ENCODE data around the gene AMIGO3. TPM values are rescaled to one million over a fixed set of nuclear protein-coding genes. Genes with fewer than 3 reads are reported as not detected.

The AMIGO3 gene
- total and polyA plus RNA-seq, 10 of the 15 experiments (the other 5 are each of a cell fraction or from before 2014, with no cell fraction given): 0.07 to 1.3 (median 0.44) TPM; not detected in 3

GRCh38 chr3:49719214-49719884, at the start of gene AMIGO3 (continued):
- TF ChIP-seq BHLHE40 (IDR thresholded peaks at IDR 0.05; ENCODE audit: borderline replicate concordance in 1 of 2, low read depth in 2 of 2, low read length in 1 of 2) (0 out of 4 replicates have a peak, but pooled peaks have one; percentile 7 to 17), CBFB (IDR thresholded peaks at IDR 0.05; ENCODE audit: low read depth) (no peak), SREBF1 (IDR thresholded peaks at IDR 0.05; ENCODE audit: low read length) (no peak), ZBED1 (IDR thresholded peaks at IDR 0.05; ENCODE audit: borderline replicate concordance) (peak; percentile 42; the same call in 1 of the 2 replicates), RBBP5 (conservative IDR thresholded peaks at IDR 0.05) (no peak), JUND (IDR thresholded peaks at IDR 0.05; ENCODE audit: low read depth, low read length) (no peak), RUNX3 (IDR thresholded peaks at IDR 0.05; ENCODE audit: low read length) (peak; percentile 1; the same call in 1 of the 2 replicates), HDAC2 (IDR thresholded peaks at IDR 0.05) (no peak), YY1 (IDR thresholded peaks at IDR 0.05; ENCODE audit: low read depth, low read length) (peak; percentile 75; the same call in 1 of the 2 replicates), NKRF (conservative IDR thresholded peaks at IDR 0.05) (0 out of 2 replicates have a peak, but pooled peaks have one; percentile 32), BRCA1 (IDR thresholded peaks at IDR 0.05; ENCODE audit: low read depth, low read length) (no peak), SUPT20H (IDR thresholded peaks at IDR 0.05; ENCODE audit: borderline replicate concordance, control insufficient read depth, low read depth, low read length) (no peak), PBX3 (IDR thresholded peaks at IDR 0.05; ENCODE audit: insufficient replicate concordance, low read depth, low read length) (no peak), ATF2 (IDR thresholded peaks at IDR 0.05; ENCODE audit: low read length) (no peak), SRF (IDR thresholded peaks at IDR 0.05; ENCODE audit: low read depth in 2 of 2, low read length in 2 of 2) (no peak), POU2F2 (IDR thresholded peaks at IDR 0.05; ENCODE audit: borderline replicate concordance, low read depth, low read length) (0 out of 3 replicates have a peak, but pooled peaks have one; percentile 39), SKIL (IDR thresholded peaks at IDR 0.05; ENCODE audit: low read depth, poor library complexity, severe bottlenecking) (no peak), IKZF2 (IDR thresholded peaks at IDR 0.05) (no peak), NFIC (IDR thresholded peaks at IDR 0.05; ENCODE audit: low read depth, low read length) (no peak), PAX5 (IDR thresholded peaks at IDR 0.05; ENCODE audit: borderline replicate concordance, low read depth, low read length) (no peak), ATF3 (IDR thresholded peaks at IDR 0.05; ENCODE audit: borderline replicate concordance, extremely low read depth, low read depth, low read length) (no peak), TAF1 (IDR thresholded peaks at IDR 0.05; ENCODE audit: borderline replicate concordance, low read depth, low read length) (peak; percentile 46; the same call in 1 of the 2 replicates), TARDBP (IDR thresholded peaks at IDR 0.05; ENCODE audit: borderline replicate concordance) (no peak; the same call in 1 of the 2 replicates)

All from GM12878 (cell line).